K562 (cell line): Measurements from ENCODE around the gene MTRFR. TPM values are rescaled to one million over a fixed set of nuclear protein-coding genes. Genes with fewer than 3 reads are reported as not detected.

Source experiments
- ARID2 ChIP-seq: fragments of 450-650 bp; IDR thresholded peaks from 2 replicates; pipeline ENCODE4 v1.6.1; 2017; ENCODE audit warnings: antibody characterized with exemption, mild to moderate bottlenecking
- CBFB ChIP-seq: sonication (generic); formaldehyde crosslinking; IDR thresholded peaks from 2 replicates; pipeline ENCODE4 v1.4.0; 2020; ENCODE audit warnings: mild to moderate bottlenecking, missing genetic modification reagents
- CHD1 ChIP-seq: fragments of 200-600 bp; sonication (generic); IDR thresholded peaks from one replicate; pipeline ENCODE4 v1.6.1; 2012; ENCODE audit warnings: mild to moderate bottlenecking, moderate library complexity, low read length, inconsistent platforms
- DDX20 ChIP-seq: fragments of 450-650 bp; IDR thresholded peaks from 2 replicates; pipeline ENCODE4 v1.6.1; 2016; ENCODE audit warnings: missing genetic modification characterization, low read depth, mild to moderate bottlenecking, missing compliant biosample characterization, moderate library complexity
- ELF1 ChIP-seq: fragments of 200-800 bp; sonication (Bioruptor generic); IDR thresholded peaks from 2 replicates; pipeline ENCODE4 v1.6.1; 2016; ENCODE audit warnings: missing genetic modification characterization, missing compliant biosample characterization
- ELK3 ChIP-seq: fragments of 450-650 bp; formaldehyde crosslinking; IDR thresholded peaks from 2 replicates; pipeline ENCODE4 v1.4.0; 2020; ENCODE audit warnings: mild to moderate bottlenecking
- FOXP1 ChIP-seq: sonication (generic); formaldehyde crosslinking; IDR thresholded peaks from 2 replicates; pipeline ENCODE4 v1.8.0; 2022; ENCODE audit warnings: mild to moderate bottlenecking, missing genetic modification reagents
- GATAD2B ChIP-seq: fragments of 450-650 bp; IDR thresholded peaks from 2 replicates; pipeline ENCODE4 v1.6.1; 2017; ENCODE audit warnings: mild to moderate bottlenecking, borderline replicate concordance
- IRF9 ChIP-seq: fragments of 450-650 bp; IDR thresholded peaks from 2 replicates; pipeline ENCODE4 v1.6.1; 2016; ENCODE audit warnings: missing biosample characterization, missing genetic modification characterization
- KAT2B ChIP-seq: IDR thresholded peaks from one replicate; pipeline ENCODE4 v1.6.1; 2012; ENCODE audit warnings: low read depth, mild to moderate bottlenecking, control low read depth, inconsistent platforms, low read length, moderate library complexity
- L3MBTL2 ChIP-seq: fragments of 450-650 bp; IDR thresholded peaks from 2 replicates; pipeline ENCODE4 v1.6.1; 2016; ENCODE audit warnings: mild to moderate bottlenecking, moderate library complexity
- MCM5 ChIP-seq: fragments of 450-650 bp; IDR thresholded peaks from 2 replicates; pipeline ENCODE4 v1.6.1; 2016; ENCODE audit warnings: low read depth
- MECOM ChIP-seq: fragments of 250-450 bp; sonication (Bioruptor Pico); IDR thresholded peaks from 2 replicates; pipeline ENCODE4 v1.8.0; 2022; ENCODE audit warnings: inconsistent platforms
- PTTG1 ChIP-seq: fragments of 450-650 bp; IDR thresholded peaks from 2 replicates; pipeline ENCODE4 v1.6.1; 2016; ENCODE audit warnings: low read depth, mild to moderate bottlenecking, missing genetic modification characterization, missing compliant biosample characterization
- PURB ChIP-seq: sonication (generic); formaldehyde crosslinking; IDR thresholded peaks from 2 replicates; pipeline ENCODE4 v1.9.0; 2021; ENCODE audit warnings: low read depth, mild to moderate bottlenecking, missing genetic modification reagents
- RB1 ChIP-seq: fragments of 450-650 bp; IDR thresholded peaks from 2 replicates; pipeline ENCODE4 v1.6.1; 2017; ENCODE audit warnings: low read depth, mild to moderate bottlenecking
- RBM39 ChIP-seq: fragments of 200-400 bp; formaldehyde crosslinking; optimal IDR thresholded peaks from 2 replicates; pipeline ENCODE3; 2018; ENCODE audit warnings: low read depth, low read length
- RERE ChIP-seq: sonication (generic); formaldehyde crosslinking; IDR thresholded peaks from 2 replicates; pipeline ENCODE4 v1.8.0; 2023; ENCODE audit warnings: missing genetic modification reagents, mild to moderate bottlenecking, borderline replicate concordance
- TAF9B ChIP-seq: fragments of 450-650 bp; IDR thresholded peaks from 2 replicates; pipeline ENCODE4 v1.6.1; 2018; ENCODE audit warnings: mild to moderate bottlenecking; ENCODE audit not compliant: partially characterized antibody
- ZC3H4 ChIP-seq: sonication (generic); formaldehyde crosslinking; IDR thresholded peaks from 2 replicates; pipeline ENCODE4 v1.9.0; 2021; ENCODE audit warnings: missing genetic modification reagents, borderline replicate concordance
- ZNF184 ChIP-seq: sonication (generic); formaldehyde crosslinking; IDR thresholded peaks from 2 replicates; pipeline ENCODE4 v1.5.0; 2020; ENCODE audit warnings: missing genetic modification reagents
- ZNF316 ChIP-seq: fragments of 450-650 bp; IDR thresholded peaks from 2 replicates; pipeline ENCODE4 v1.6.1; 2016
- ZNF57 ChIP-seq: fragments of 450-650 bp; formaldehyde crosslinking; IDR thresholded peaks from 2 replicates; pipeline ENCODE4 v1.4.0; 2020; ENCODE audit warnings: mild to moderate bottlenecking, moderate library complexity
- ZNF764 ChIP-seq: fragments of 250-450 bp; sonication (Bioruptor Pico); IDR thresholded peaks from 2 replicates; pipeline ENCODE4 v1.4.0; 2020; ENCODE audit warnings: low read depth, mild to moderate bottlenecking, moderate library complexity
- polyA plus RNA-seq, 8 experiments: library from polyadenylated mRNA; depleted of rRNA in 4 of 8; stranded (reverse) in 5 of 8; unstranded in 3 of 8; fragments of >200 nt; fragmentation: Nextera tagmentation in 2 of 8; fragmentation: Illumina TruSeq in 1 of 8; extraction: Ambion mirVana in 2 of 8; extraction: Trizol in 1 of 8; gene quantifications; 2 replicates each; pipeline versions ENCODE4 v1.2.1 to v1.2.3, GENCODE V29; 2011 to 2014; ENCODE audit warnings: inconsistent platforms in 1 of 8, missing spikeins in 1 of 8
- total RNA-seq, 7 experiments: library from RNA; depleted of rRNA in 6 of 7; stranded (reverse); fragments of >200 nt in 6 of 7; fragmentation: Illumina TruSeq in 2 of 7; extraction: Trizol in 2 of 7; gene quantifications; 2 replicates each; pipeline versions ENCODE4 v1.2.1 to v1.2.3, GENCODE V29; 2011 to 2021; ENCODE audit warnings: low replicate concordance in 1 of 7

The MTRFR gene
- total and polyA plus RNA-seq, 9 of the 15 experiments (the other 6 are each of a cell fraction or from before 2014, with no cell fraction given), result 16.7 to 55.6 (median 34.7) TPM

GRCh38 chr12:123232807-123233504 is at the start of gene MTRFR, which contains the start of gene MPHOSPH9 (continued):
- TF ChIP-seq ELF1, result no peak
- TF ChIP-seq ZNF316, result peak; percentile 78
- peak; percentile 97 for TF ChIP-seq TAF9B
- TF ChIP-seq GATAD2B, result peak; percentile 21; the same call in 1 of the 2 replicates
- TF ChIP-seq DDX20 (tag), result no peak
- peak; percentile 93 for TF ChIP-seq RB1
- TF ChIP-seq MCM5, result no peak
- TF ChIP-seq ZNF764 (CRISPR knock-in tag), result no peak
- no peak for TF ChIP-seq RERE (CRISPR knock-in tag)
- TF ChIP-seq FOXP1 (CRISPR knock-in tag), result no peak
- no peak for TF ChIP-seq ZNF57
- no peak for TF ChIP-seq ZNF184 (CRISPR knock-in tag)
- TF ChIP-seq ARID2, result no peak
- no peak for TF ChIP-seq IRF9
- TF ChIP-seq CHD1, result no peak
- no peak for TF ChIP-seq RBM39
- TF ChIP-seq PURB (CRISPR knock-in tag), result no peak
- TF ChIP-seq PTTG1 (tag), result no peak
- TF ChIP-seq MECOM (CRISPR knock-in tag), result no peak
- TF ChIP-seq ZC3H4 (CRISPR knock-in tag), result no peak
- no peak for TF ChIP-seq KAT2B
- TF ChIP-seq CBFB (CRISPR knock-in tag), result peak; percentile 24; the same call in 1 of the 2 replicates
- no peak for TF ChIP-seq ELK3 (CRISPR knock-in tag)
- peak; percentile 89 for TF ChIP-seq L3MBTL2
